ENCODE measurements around the gene CTBP2. TPM values are rescaled to one million over a fixed set of nuclear protein-coding genes. Genes with fewer than 3 reads are reported as not detected.

Gene CTBP2
- total and polyA plus RNA-seq, 10 of the 15 experiments (the other 5 are each of a cell fraction or from before 2014, with no cell fraction given) = 0.02 to 0.72 (median 0.06) TPM; not detected in 2

DNA sequence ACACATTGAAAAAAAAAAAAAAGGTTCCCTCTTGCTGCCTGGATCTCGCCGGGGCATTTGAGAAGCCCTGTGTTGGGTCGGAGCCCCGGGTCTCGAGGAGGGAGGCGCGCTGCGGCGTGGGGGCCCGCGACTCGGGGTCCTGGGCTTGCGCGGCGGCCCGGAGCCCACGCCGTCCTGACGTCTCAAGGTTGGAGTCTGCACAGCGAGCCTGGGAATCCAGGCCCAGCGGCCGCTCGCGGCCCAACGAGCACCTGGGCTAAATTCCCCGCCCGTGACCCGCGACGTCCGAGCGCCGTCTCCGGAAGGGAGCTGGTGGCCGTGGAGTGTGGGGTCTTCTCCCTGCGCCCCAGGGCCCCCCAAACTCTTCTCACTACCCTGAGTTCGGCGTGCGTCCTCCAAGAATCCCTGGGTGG is 1.4 kb upstream of the CTBP2 start (continued):
- TF ChIP-seq, protein P1, sequence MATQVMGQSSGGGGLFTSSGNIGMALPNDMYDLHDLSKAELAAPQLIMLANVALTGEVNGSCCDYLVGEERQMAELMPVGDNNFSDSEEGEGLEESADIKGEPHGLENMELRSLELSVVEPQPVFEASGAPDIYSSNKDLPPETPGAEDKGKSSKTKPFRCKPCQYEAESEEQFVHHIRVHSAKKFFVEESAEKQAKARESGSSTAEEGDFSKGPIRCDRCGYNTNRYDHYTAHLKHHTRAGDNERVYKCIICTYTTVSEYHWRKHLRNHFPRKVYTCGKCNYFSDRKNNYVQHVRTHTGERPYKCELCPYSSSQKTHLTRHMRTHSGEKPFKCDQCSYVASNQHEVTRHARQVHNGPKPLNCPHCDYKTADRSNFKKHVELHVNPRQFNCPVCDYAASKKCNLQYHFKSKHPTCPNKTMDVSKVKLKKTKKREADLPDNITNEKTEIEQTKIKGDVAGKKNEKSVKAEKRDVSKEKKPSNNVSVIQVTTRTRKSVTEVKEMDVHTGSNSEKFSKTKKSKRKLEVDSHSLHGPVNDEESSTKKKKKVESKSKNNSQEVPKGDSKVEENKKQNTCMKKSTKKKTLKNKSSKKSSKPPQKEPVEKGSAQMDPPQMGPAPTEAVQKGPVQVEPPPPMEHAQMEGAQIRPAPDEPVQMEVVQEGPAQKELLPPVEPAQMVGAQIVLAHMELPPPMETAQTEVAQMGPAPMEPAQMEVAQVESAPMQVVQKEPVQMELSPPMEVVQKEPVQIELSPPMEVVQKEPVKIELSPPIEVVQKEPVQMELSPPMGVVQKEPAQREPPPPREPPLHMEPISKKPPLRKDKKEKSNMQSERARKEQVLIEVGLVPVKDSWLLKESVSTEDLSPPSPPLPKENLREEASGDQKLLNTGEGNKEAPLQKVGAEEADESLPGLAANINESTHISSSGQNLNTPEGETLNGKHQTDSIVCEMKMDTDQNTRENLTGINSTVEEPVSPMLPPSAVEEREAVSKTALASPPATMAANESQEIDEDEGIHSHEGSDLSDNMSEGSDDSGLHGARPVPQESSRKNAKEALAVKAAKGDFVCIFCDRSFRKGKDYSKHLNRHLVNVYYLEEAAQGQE (IDR thresholded peaks at IDR 0.05; ENCODE audit: low read depth, low read length) = no peak
- TF ChIP-seq SRF (IDR thresholded peaks at IDR 0.05; ENCODE audit: low read depth in 2 of 2, low read length in 2 of 2) (no peak), TCF3 (IDR thresholded peaks at IDR 0.05; ENCODE audit: borderline replicate concordance, insufficient read depth, low read depth, low read length) (no peak), SPI1 (IDR thresholded peaks at IDR 0.05; ENCODE audit: borderline replicate concordance, insufficient read depth, low read depth, low read length) (no peak), NR2C2 (IDR thresholded peaks at IDR 0.05; ENCODE audit: borderline replicate concordance, control insufficient read depth, insufficient read length, low read depth) (no peak)
- TF ChIP-seq, protein P2, sequence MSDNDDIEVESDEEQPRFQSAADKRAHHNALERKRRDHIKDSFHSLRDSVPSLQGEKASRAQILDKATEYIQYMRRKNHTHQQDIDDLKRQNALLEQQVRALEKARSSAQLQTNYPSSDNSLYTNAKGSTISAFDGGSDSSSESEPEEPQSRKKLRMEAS (IDR thresholded peaks at IDR 0.05; ENCODE audit: low read depth, low read length) = no peak
- TF ChIP-seq, protein P3, sequence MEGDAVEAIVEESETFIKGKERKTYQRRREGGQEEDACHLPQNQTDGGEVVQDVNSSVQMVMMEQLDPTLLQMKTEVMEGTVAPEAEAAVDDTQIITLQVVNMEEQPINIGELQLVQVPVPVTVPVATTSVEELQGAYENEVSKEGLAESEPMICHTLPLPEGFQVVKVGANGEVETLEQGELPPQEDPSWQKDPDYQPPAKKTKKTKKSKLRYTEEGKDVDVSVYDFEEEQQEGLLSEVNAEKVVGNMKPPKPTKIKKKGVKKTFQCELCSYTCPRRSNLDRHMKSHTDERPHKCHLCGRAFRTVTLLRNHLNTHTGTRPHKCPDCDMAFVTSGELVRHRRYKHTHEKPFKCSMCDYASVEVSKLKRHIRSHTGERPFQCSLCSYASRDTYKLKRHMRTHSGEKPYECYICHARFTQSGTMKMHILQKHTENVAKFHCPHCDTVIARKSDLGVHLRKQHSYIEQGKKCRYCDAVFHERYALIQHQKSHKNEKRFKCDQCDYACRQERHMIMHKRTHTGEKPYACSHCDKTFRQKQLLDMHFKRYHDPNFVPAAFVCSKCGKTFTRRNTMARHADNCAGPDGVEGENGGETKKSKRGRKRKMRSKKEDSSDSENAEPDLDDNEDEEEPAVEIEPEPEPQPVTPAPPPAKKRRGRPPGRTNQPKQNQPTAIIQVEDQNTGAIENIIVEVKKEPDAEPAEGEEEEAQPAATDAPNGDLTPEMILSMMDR (IDR thresholded peaks at IDR 0.05 in 2 of 3, conservative IDR thresholded peaks at IDR 0.05 in 1 of 3; ENCODE audit: control insufficient read depth in 2 of 3, extremely low read depth in 1 of 3, insufficient read depth in 1 of 3, low read depth in 3 of 3, low read length in 3 of 3) = no peak
- TF ChIP-seq, protein P4, sequence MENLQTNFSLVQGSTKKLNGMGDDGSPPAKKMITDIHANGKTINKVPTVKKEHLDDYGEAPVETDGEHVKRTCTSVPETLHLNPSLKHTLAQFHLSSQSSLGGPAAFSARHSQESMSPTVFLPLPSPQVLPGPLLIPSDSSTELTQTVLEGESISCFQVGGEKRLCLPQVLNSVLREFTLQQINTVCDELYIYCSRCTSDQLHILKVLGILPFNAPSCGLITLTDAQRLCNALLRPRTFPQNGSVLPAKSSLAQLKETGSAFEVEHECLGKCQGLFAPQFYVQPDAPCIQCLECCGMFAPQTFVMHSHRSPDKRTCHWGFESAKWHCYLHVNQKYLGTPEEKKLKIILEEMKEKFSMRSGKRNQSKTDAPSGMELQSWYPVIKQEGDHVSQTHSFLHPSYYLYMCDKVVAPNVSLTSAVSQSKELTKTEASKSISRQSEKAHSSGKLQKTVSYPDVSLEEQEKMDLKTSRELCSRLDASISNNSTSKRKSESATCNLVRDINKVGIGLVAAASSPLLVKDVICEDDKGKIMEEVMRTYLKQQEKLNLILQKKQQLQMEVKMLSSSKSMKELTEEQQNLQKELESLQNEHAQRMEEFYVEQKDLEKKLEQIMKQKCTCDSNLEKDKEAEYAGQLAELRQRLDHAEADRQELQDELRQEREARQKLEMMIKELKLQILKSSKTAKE (IDR thresholded peaks at IDR 0.05; ENCODE audit: low read depth, poor library complexity, severe bottlenecking) = no peak

Measured in GM12878 (cell line).